H9 (cell line): ENCODE measurements around the gene CCDC68. TPM values are rescaled to one million over a fixed set of nuclear protein-coding genes. Genes with fewer than 3 reads are reported as not detected.

ENCODE experiments used
- DNase-seq: peaks from one replicate; pipeline ENCODE4 v3.0.0-alpha.2; 2017
- H2AFZ ChIP-seq: one replicate; pipeline ENCODE4 v1.6.1; 2013; ENCODE audit warnings: mild to moderate bottlenecking, low read length, control low read depth, moderate library complexity
- H2AK5ac ChIP-seq: 2 replicates; pipeline ENCODE4 v1.6.1; 2013; ENCODE audit warnings: low read length, control low read depth, mixed read lengths; ENCODE audit not compliant: insufficient read length
- H2BK120ac ChIP-seq: one replicate; pipeline ENCODE4 v1.6.1; 2013; ENCODE audit warnings: low read depth, mild to moderate bottlenecking, low read length, control low read depth, inconsistent platforms; ENCODE audit not compliant: poor library complexity, severe bottlenecking
- H2BK12ac ChIP-seq: 2 replicates; pipeline ENCODE4 v1.6.1; 2013; ENCODE audit warnings: low read length, control low read depth, mixed read lengths, low read depth; ENCODE audit not compliant: insufficient read length
- H2BK15ac ChIP-seq: 2 replicates; pipeline ENCODE4 v1.6.1; 2013; ENCODE audit warnings: low read depth, low read length, control low read depth
- H2BK20ac ChIP-seq: one replicate; pipeline ENCODE4 v1.6.1; 2013; ENCODE audit warnings: low read depth, mild to moderate bottlenecking, low read length, control low read depth, inconsistent platforms; ENCODE audit not compliant: poor library complexity, severe bottlenecking
- H2BK5ac ChIP-seq: 2 replicates; pipeline ENCODE4 v1.6.1; 2013; ENCODE audit warnings: low read length, control low read depth, mixed read lengths; ENCODE audit not compliant: insufficient read length
- H3K14ac ChIP-seq: 2 replicates; pipeline ENCODE4 v1.6.1; 2013; ENCODE audit warnings: low read length, control low read depth; ENCODE audit not compliant: insufficient read depth
- H3K18ac ChIP-seq: 2 replicates; pipeline ENCODE4 v1.6.1; 2013; ENCODE audit warnings: low read depth, mild to moderate bottlenecking, mixed read lengths, low read length, control low read depth; ENCODE audit not compliant: insufficient read length
- H3K23ac ChIP-seq: 2 replicates; pipeline ENCODE4 v1.6.1; 2013; ENCODE audit warnings: low read length, control low read depth, mixed read lengths, low read depth; ENCODE audit not compliant: insufficient read length
- H3K23me2 ChIP-seq: 2 replicates; pipeline ENCODE4 v1.6.1; 2013; ENCODE audit warnings: low read depth, mild to moderate bottlenecking, mixed read lengths, low read length, control low read depth; ENCODE audit not compliant: insufficient read length, poor library complexity, severe bottlenecking
- H3K27ac ChIP-seq: 2 replicates; pipeline ENCODE4 v1.5.1; 2013; ENCODE audit warnings: low read length, control low read depth, mixed read lengths, low read depth; ENCODE audit not compliant: insufficient read length
- H3K27me3 ChIP-seq: 2 replicates; pipeline ENCODE4 v1.6.1; 2013; ENCODE audit warnings: low read length, control low read depth, inconsistent platforms; ENCODE audit not compliant: insufficient read depth
- H3K4ac ChIP-seq: 2 replicates; pipeline ENCODE4 v1.6.1; 2013; ENCODE audit warnings: low read depth, mild to moderate bottlenecking, control low read depth, inconsistent platforms, low read length, moderate library complexity
- H3K4me1 ChIP-seq: 2 replicates; pipeline ENCODE4 v1.6.1; 2013; ENCODE audit warnings: low read length, control low read depth, inconsistent platforms; ENCODE audit not compliant: insufficient read depth
- H3K4me2 ChIP-seq: 2 replicates; pipeline ENCODE4 v1.6.1; 2013; ENCODE audit warnings: low read length, control low read depth, mixed read lengths; ENCODE audit not compliant: insufficient read length, insufficient read depth
- H3K56ac ChIP-seq: 2 replicates; pipeline ENCODE4 v1.6.1; 2013; ENCODE audit warnings: low read depth, mild to moderate bottlenecking, mixed read lengths, low read length, control low read depth; ENCODE audit not compliant: insufficient read length
- H3K79me1 ChIP-seq: 2 replicates; pipeline ENCODE4 v1.6.1; 2013; ENCODE audit warnings: low read depth, mild to moderate bottlenecking, moderate library complexity, low read length, control low read depth, inconsistent platforms; ENCODE audit not compliant: insufficient read depth, poor library complexity, severe bottlenecking
- H3K79me2 ChIP-seq: 2 replicates; pipeline ENCODE4 v1.6.1; 2013; ENCODE audit warnings: low read length, control low read depth, inconsistent platforms; ENCODE audit not compliant: insufficient read depth
- H3K9ac ChIP-seq: 2 replicates; pipeline ENCODE4 v1.6.1; 2013; ENCODE audit warnings: low read length, control low read depth, mixed read lengths; ENCODE audit not compliant: insufficient read length; ENCODE audit errors: extremely low read depth
- H3K9me3 ChIP-seq: one replicate; pipeline ENCODE4 v1.6.1; 2013; ENCODE audit warnings: low read depth, low read length, inconsistent platforms; ENCODE audit not compliant: control insufficient read depth
- H3T11ph ChIP-seq: one replicate; pipeline ENCODE4 v1.6.1; 2013; ENCODE audit warnings: mild to moderate bottlenecking, low read length, control low read depth, inconsistent platforms
- H4K20me1 ChIP-seq: one replicate; pipeline ENCODE4 v1.6.1; 2013; ENCODE audit not compliant: control insufficient read depth, insufficient read length, insufficient read depth
- H4K5ac ChIP-seq: 2 replicates; pipeline ENCODE4 v1.6.1; 2013; ENCODE audit warnings: low read depth, mild to moderate bottlenecking, mixed read lengths, low read length, control low read depth; ENCODE audit not compliant: insufficient read length
- H4K8ac ChIP-seq: replicated peaks from 2 replicates; pipeline ENCODE4 v1.6.1; 2013; ENCODE audit warnings: low read length, control low read depth, mixed read lengths, low read depth; ENCODE audit not compliant: insufficient read length
- H4K91ac ChIP-seq: 2 replicates; pipeline ENCODE4 v1.6.1; 2013; ENCODE audit warnings: low read depth, mild to moderate bottlenecking, moderate library complexity, mixed read lengths, low read length, control low read depth; ENCODE audit not compliant: insufficient read length
- H3K27ac Mint-ChIP-seq, 3 experiments: 2 replicates in 2 of 3; 3 replicates in 1 of 3; pipeline ENCODE4 v1.8.0; 2020 to 2021; ENCODE audit warnings: mixed read lengths in 3 of 3, mild to moderate bottlenecking in 1 of 3, moderate library complexity in 1 of 3
- H3K27me3 Mint-ChIP-seq: 2 replicates; pipeline ENCODE4 v1.8.0; 2021; ENCODE audit warnings: low read depth, mild to moderate bottlenecking, moderate library complexity, mixed read lengths
- H3K36me3 Mint-ChIP-seq, 3 experiments: 2 replicates in 2 of 3; 3 replicates in 1 of 3; pipeline ENCODE4 v1.8.0; 2020 to 2021; ENCODE audit warnings: low read depth in 3 of 3, mixed read lengths in 3 of 3; ENCODE audit not compliant: insufficient read depth in 1 of 3
- H3K4me1 Mint-ChIP-seq, 2 experiments: 2 replicates each; pipeline ENCODE4 v1.8.0; 2020; ENCODE audit warnings: mixed read lengths in 2 of 2
- H3K4me3 Mint-ChIP-seq, 2 experiments: 2 replicates in 1 of 2; 3 replicates in 1 of 2; pipeline ENCODE4 v1.8.0; 2020 to 2021; ENCODE audit warnings: mild to moderate bottlenecking in 2 of 2, mixed read lengths in 2 of 2, moderate library complexity in 1 of 2
- H3K9me3 Mint-ChIP-seq, 2 experiments: 2 replicates in 1 of 2; 3 replicates in 1 of 2; pipeline ENCODE4 v1.8.0; 2020; ENCODE audit warnings: mild to moderate bottlenecking in 2 of 2, mixed read lengths in 2 of 2, moderate library complexity in 1 of 2
- CTCF ChIP-seq: fragments of 200-600 bp; sonication (generic); conservative IDR thresholded peaks from 3 replicates; pipeline ENCODE4 v1.8.0; 2021; ENCODE audit warnings: antibody characterized with exemption, mild to moderate bottlenecking
- WGBS: extraction: QIAGEN DNeasy Blood & Tissue Kit; methylation state at CpG from one replicate; pipeline ENCODE4 v1.1.7; 2013; ENCODE audit warnings: missing lambda C conversion rate, low lambda C conversion rate, mixed read lengths; ENCODE audit not compliant: insufficient read length; ENCODE audit errors: extremely low coverage; 5-methylcytosine and 5-hydroxymethylcytosine counted together
- total RNA-seq: library from RNA; stranded (reverse); gene quantifications from 2 replicates; pipeline ENCODE4 v1.2.1, GENCODE V29; 2021

CCDC68 gene
- total RNA-seq, 1 experiment from 2014 or later = not detected

- WGBS = no CpG with 5 or more reads among the region's 5 CpGs
- Histone ChIP-seq H3T11ph (no peak overlapping the region), H3K4me2 (no peak overlapping the region), H3K27ac (no peak overlapping the region), H4K91ac (no peak overlapping the region), H4K8ac (no peak overlapping the region), H2BK120ac (no peak overlapping the region), H3K23ac (no peak overlapping the region), H4K5ac (no peak overlapping the region), H3K56ac (no peak overlapping the region), H3K79me2 (no peaks in the 10 kb centered on the region), H4K20me1 (no peaks in the 10 kb centered on the region), H2BK15ac (no peak overlapping the region), H2BK5ac (no peak overlapping the region), H2AFZ (no peak overlapping the region), H2BK12ac (no peak overlapping the region), H3K4me1 (peaks cover under 1% of the 10 kb centered on the region; the same call in 1 of the 2 replicates), H3K9ac (no peak overlapping the region), H3K14ac (no peak overlapping the region), H2BK20ac (no peak overlapping the region), H3K18ac (no peak overlapping the region), H3K23me2 (no peaks in the 10 kb centered on the region), H3K27me3 (no peaks in the 10 kb centered on the region), H2AK5ac (no peak overlapping the region), H3K9me3 (no peaks in the 10 kb centered on the region), H3K79me1 (no peaks in the 10 kb centered on the region), H3K4ac (no peak overlapping the region)
- Mint-ChIP-seq H3K27ac (no peak overlapping the region), H3K4me3 (no peak overlapping the region), H3K9me3 (no peaks in the 10 kb centered on the region), H3K27me3 (no peaks in the 10 kb centered on the region), H3K4me1 (0 out of 4 replicates have a peak, but pooled peaks cover 0 to 2% of the 10 kb centered on the region in 2 experiments), H3K36me3 (no peaks in the 10 kb centered on the region)
- no peak for TF ChIP-seq CTCF
- DNase-seq = no peak
Measured at GRCh38 chr18:54995421-54996143, 36.3 kb upstream of the CCDC68 start.
